Lower lobe of right lung (tissue), 2 donors: ENCODE measurements around the gene ZNF414. TPM values are rescaled to one million over a fixed set of nuclear protein-coding genes. Genes with fewer than 3 reads are reported as not detected.

ENCODE experiments used
- ATAC-seq, 2 donors: fragments of 200-7000 bp; cut with Tn5 transposase; one replicate each; pipeline ENCODE4 v1.9.1; 2020 to 2022; ENCODE audit warnings: mild to moderate bottlenecking in 2 of 2, moderate library complexity in 2 of 2
- DNase-seq: peaks from one replicate; pipeline ENCODE4 v3.0.0-alpha.2; 2020
- H3K27ac ChIP-seq: fragments of 200-600 bp; one replicate; pipeline ENCODE4 v1.8.0; 2022
- H3K27me3 ChIP-seq: fragments of 200-600 bp; one replicate; pipeline ENCODE4 v1.8.0; 2022; ENCODE audit warnings: low read depth
- H3K36me3 ChIP-seq: fragments of 200-600 bp; one replicate; pipeline ENCODE4 v1.8.0; 2022; ENCODE audit warnings: mild to moderate bottlenecking
- H3K4me1 ChIP-seq: fragments of 200-600 bp; one replicate; pipeline ENCODE4 v1.8.0; 2022
- H3K4me3 ChIP-seq: fragments of 200-600 bp; one replicate; pipeline ENCODE4 v1.8.0; 2022; ENCODE audit warnings: mild to moderate bottlenecking
- H3K9me3 ChIP-seq: fragments of 200-600 bp; one replicate; pipeline ENCODE4 v1.8.0; 2022
- CTCF ChIP-seq: fragments of 200-600 bp; IDR thresholded peaks from one replicate; pipeline ENCODE4 v1.8.0; 2022; ENCODE audit warnings: antibody characterized with exemption, mild to moderate bottlenecking
- intact Hi-C: fragments of 100-400 bp; cut with DNase I; formaldehyde crosslinking; loops from one replicate; pipeline ENCODE4 v1.11.0; 2022
- total RNA-seq: library from RNA; stranded (reverse); fragmentation: NEBNext Ultra II Directional; extraction: Animal tissue kit (Norgen Biotek cat#: 25700); gene quantifications from one replicate; pipeline ENCODE4 v1.2.1, GENCODE V29; 2021
- donor health status: DM: no; HTN: yes; CAD: no; lungs with severe emphysema.

The ZNF414 gene
- total RNA-seq, 1 donor from 2014 or later: 21.6 TPM

GRCh38 chr19:8511573-8512101 is 2.3 kb downstream of the ZNF414 start:
- ATAC-seq: no peak
- intact Hi-C loops: no loop called here
- no peak overlapping the region for H3K27ac ChIP-seq

GRCh38 chr19:8510589-8511115 is 3.3 kb downstream of the ZNF414 start:
- no peak for DNase-seq
- Histone ChIP-seq H3K9me3 (no peaks in the 10 kb centered on the region), H3K4me3 (no peak overlapping the region), H3K27ac (no peak overlapping the region), H3K27me3 (no peaks in the 10 kb centered on the region), H3K36me3 (peaks cover 9% of the 10 kb centered on the region), H3K4me1 (peaks cover 35% of the 10 kb centered on the region)
- no peak for ATAC-seq
- intact Hi-C loops: no loop called here
- no peak for TF ChIP-seq CTCF

More at GRCh38 chr19:8511573-8512101, 2.3 kb downstream of the ZNF414 start:
- TF ChIP-seq CTCF: peak; percentile 14
- no peaks in the 10 kb centered on the region for H3K27me3 ChIP-seq
- peak overlapping the region; percentile 11 for H3K4me3 ChIP-seq
- no peak for DNase-seq
- H3K36me3 ChIP-seq: peaks cover 9% of the 10 kb centered on the region
- H3K9me3 ChIP-seq: no peaks in the 10 kb centered on the region
- H3K4me1 ChIP-seq: peaks cover 25% of the 10 kb centered on the region

DNA sequence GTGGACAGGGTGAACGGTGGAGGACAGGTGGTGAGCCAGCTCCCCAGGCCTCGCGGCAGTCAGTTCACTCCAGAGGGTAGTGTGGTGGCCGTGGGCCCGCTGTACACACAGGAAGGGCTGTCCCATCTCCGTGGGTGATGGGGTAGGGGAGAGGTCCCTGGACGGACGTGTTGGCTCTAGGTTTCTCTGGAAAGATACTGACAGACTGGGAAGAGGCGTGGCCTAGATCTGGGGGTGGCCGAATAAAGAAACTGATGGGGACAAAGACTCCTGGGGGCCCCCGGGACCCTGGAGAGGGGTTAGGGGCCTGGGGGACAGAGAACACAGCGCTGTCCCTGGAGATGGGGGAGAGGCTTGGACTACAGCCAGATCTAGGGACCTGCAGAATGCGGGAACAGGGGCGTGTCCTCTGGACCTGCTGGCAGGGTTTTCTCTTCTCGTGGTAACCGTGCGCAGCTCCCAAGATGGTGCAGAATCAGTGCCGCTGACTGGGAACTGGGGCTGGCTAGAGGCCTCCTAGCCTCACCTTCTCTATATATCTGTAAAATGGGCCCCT is 7.5 kb downstream of the ZNF414 start:
- DNase-seq (no peak), ATAC-seq (peak in 1 of 2 donors; percentile 37)
- no peaks in the 10 kb centered on the region for H3K9me3 ChIP-seq
- H3K27me3 ChIP-seq: no peaks in the 10 kb centered on the region
- H3K4me1 ChIP-seq: peaks cover 23% of the 10 kb centered on the region
- peaks cover 9% of the 10 kb centered on the region for H3K36me3 ChIP-seq
- peak overlapping the region; percentile 11 for H3K27ac ChIP-seq
- intact Hi-C loops: no loop called here
- TF ChIP-seq CTCF: peak; percentile 5
- H3K4me3 ChIP-seq: peak overlapping the region; percentile 68

GRCh38 chr19:8505680-8506401 is 8.1 kb downstream of the ZNF414 start:
- peak; percentile 87 to 88 for ATAC-seq
- intact Hi-C loops: no loop called here
- H3K4me1 ChIP-seq: peaks cover 23% of the 10 kb centered on the region
- peaks cover 4% of the 10 kb centered on the region for H3K36me3 ChIP-seq
- no peaks in the 10 kb centered on the region for H3K27me3 ChIP-seq
- peak overlapping the region; percentile 11 for H3K27ac ChIP-seq
- peak; percentile 88 for DNase-seq
- peak; percentile 92 for TF ChIP-seq CTCF
- H3K4me3 ChIP-seq: peak overlapping the region; percentile 68
- H3K9me3 ChIP-seq: no peaks in the 10 kb centered on the region

DNA sequence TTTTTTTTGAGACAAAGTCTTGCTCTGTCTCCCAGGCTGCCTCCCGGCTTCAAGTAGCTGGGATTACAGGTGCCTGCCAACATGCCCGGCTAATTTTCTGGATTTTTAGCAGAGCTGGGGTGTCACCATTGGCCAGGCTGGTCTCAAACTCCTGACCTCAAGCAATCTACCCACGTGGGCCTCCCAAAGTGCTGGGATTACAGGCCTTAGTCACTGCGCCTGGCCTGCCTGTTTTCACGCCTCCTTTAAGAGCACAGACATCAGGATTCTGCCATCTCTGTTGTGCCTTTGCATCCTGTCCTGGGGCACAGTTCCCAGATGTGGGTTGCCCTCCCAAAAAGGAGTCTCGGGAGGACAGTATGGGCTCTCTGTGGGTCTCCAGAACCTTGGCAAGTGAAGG is 9.0 kb downstream of the ZNF414 start:
- no peaks in the 10 kb centered on the region for H3K27me3 ChIP-seq
- H3K27ac ChIP-seq: peak overlapping the region; percentile 31
- TF ChIP-seq CTCF: no peak
- H3K4me1 ChIP-seq: peaks cover 23% of the 10 kb centered on the region
- no peak overlapping the region for H3K4me3 ChIP-seq
- intact Hi-C loops: no loop called here
- ATAC-seq: no peak
- no peaks in the 10 kb centered on the region for H3K9me3 ChIP-seq
- no peaks in the 10 kb centered on the region for H3K36me3 ChIP-seq
- DNase-seq: no peak
